Suprapubic skin (tissue), 4 donors: ENCODE results near the gene ZNF709. TPM values are rescaled to one million over a fixed set of nuclear protein-coding genes. Genes with fewer than 3 reads are reported as not detected.
A peak's percentile ranks its signal among the peaks of the same experiment; 100 is the strongest.
"Not testable (repeated sequence)": the region's sequence is repeated elsewhere in the genome, so short reads cannot be mapped to it uniquely, and the experiment has no call there.

Source experiments
- DNase-seq, 2 donors: peaks; one replicate each; pipeline ENCODE4 v3.0.0-alpha.2; 2019; ENCODE audit warnings: low spot score in 2 of 2
- H3K27ac ChIP-seq: fragments of 200-600 bp; sonication (generic); one replicate; pipeline ENCODE4 v1.5.1; 2019
- H3K27me3 ChIP-seq: fragments of 200-600 bp; sonication (generic); one replicate; pipeline ENCODE4 v1.5.1; 2019
- H3K36me3 ChIP-seq: fragments of 200-600 bp; sonication (generic); one replicate; pipeline ENCODE4 v1.5.1; 2019
- H3K4me1 ChIP-seq: fragments of 200-600 bp; sonication (generic); one replicate; pipeline ENCODE4 v1.5.1; 2019
- H3K4me3 ChIP-seq: fragments of 200-600 bp; sonication (generic); one replicate; pipeline ENCODE4 v1.5.1; 2019; ENCODE audit warnings: mild to moderate bottlenecking
- H3K9me3 ChIP-seq: fragments of 200-600 bp; sonication (generic); one replicate; pipeline ENCODE4 v1.5.1; 2019
- CTCF ChIP-seq, 2 donors: fragments of 200-600 bp in 1 of 2; fragments of 450-650 bp in 1 of 2; sonication (generic) in 1 of 2; IDR thresholded peaks; one replicate each; pipeline ENCODE4 v1.5.1; 2016 to 2019; ENCODE audit warnings: antibody characterized with exemption in 2 of 2, mild to moderate bottlenecking in 1 of 2, moderate library complexity in 1 of 2
- EP300 ChIP-seq: sonication (generic); formaldehyde crosslinking; IDR thresholded peaks from one replicate; pipeline ENCODE4 v1.6.1; 2017; ENCODE audit warnings: antibody characterized with exemption
- POLR2A ChIP-seq, 2 donors: fragments of 450-650 bp; IDR thresholded peaks; one replicate each; pipeline ENCODE4 v1.6.1; 2017; ENCODE audit warnings: antibody characterized with exemption in 2 of 2, mild to moderate bottlenecking in 2 of 2, moderate library complexity in 2 of 2
- POLR2AphosphoS5 ChIP-seq, 3 donors: sonication (generic); formaldehyde crosslinking; IDR thresholded peaks; one replicate each; pipeline ENCODE4 v1.6.1; 2017; ENCODE audit warnings: antibody characterized with exemption in 3 of 3
- WGBS: methylation state at CpG from one replicate; pipeline ENCODE4 v1.1.5; 2018; 5-methylcytosine and 5-hydroxymethylcytosine counted together
- total RNA-seq, 4 donors: library from RNA; depleted of rRNA; stranded (reverse); fragments of >200 nt; gene quantifications; one replicate each; pipeline ENCODE4 v1.1.0, GENCODE V29; 2016

Gene ZNF709
- total RNA-seq, 4 donors from 2014 or later, result 1.1 to 4.1 (median 1.7) TPM

DNA sequence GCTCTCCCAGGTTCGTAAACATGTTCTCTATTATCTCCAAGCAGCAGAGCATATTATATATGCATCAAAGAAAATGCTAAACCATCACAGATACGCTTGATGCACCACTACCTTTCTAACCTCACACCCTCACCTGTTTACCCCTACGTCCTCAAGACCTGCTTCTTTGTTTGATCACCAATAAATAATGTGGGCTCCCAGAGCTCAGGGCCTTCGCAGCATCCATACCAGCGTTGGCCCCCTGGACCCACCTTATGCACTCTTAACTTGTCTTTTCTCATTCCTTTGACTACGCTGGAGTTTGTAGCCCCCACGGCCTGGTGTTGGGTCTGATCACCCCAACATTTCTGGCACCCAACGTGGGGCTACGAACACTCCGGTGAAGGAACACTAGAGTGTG, 33.8 kb downstream of the ZNF709 start:
- H3K9me3 ChIP-seq, result peaks cover 16% of the 10 kb centered on the region
- peaks cover 11% of the 10 kb centered on the region for H3K4me1 ChIP-seq
- no peaks in the 10 kb centered on the region for H3K36me3 ChIP-seq
- no peak overlapping the region for H3K4me3 ChIP-seq
- no peak for DNase-seq
- WGBS, result 84% methylated on average over 10 of the region's 10 CpGs
- no peaks in the 10 kb centered on the region for H3K27me3 ChIP-seq
- no peak for TF ChIP-seq EP300
- no peak for TF ChIP-seq POLR2A (IDR thresholded peaks at IDR 0.05)
- TF ChIP-seq CTCF (IDR thresholded peaks at IDR 0.05), result no peak
- TF ChIP-seq POLR2AphosphoS5 (IDR thresholded peaks at IDR 0.05), result no peak
- H3K27ac ChIP-seq, result no peak overlapping the region

- Histone ChIP-seq H3K4me1 (peaks cover 9% of the 10 kb centered on the region), H3K36me3 (no peaks in the 10 kb centered on the region), H3K4me3 (no peak overlapping the region), H3K27me3 (no peaks in the 10 kb centered on the region), H3K9me3 (peaks cover 16% of the 10 kb centered on the region), H3K27ac (no peak overlapping the region)
- no peak for DNase-seq
- WGBS, result 86% methylated on average over 1 of the region's 2 CpGs
- no peak for TF ChIP-seq EP300
- TF ChIP-seq POLR2AphosphoS5 (IDR thresholded peaks at IDR 0.05), result no peak
- TF ChIP-seq CTCF (IDR thresholded peaks at IDR 0.05), result no peak
- no peak for TF ChIP-seq POLR2A (IDR thresholded peaks at IDR 0.05)
Measured at GRCh38 chr19:12448808-12449207, 35.8 kb downstream of the ZNF709 start.

DNA sequence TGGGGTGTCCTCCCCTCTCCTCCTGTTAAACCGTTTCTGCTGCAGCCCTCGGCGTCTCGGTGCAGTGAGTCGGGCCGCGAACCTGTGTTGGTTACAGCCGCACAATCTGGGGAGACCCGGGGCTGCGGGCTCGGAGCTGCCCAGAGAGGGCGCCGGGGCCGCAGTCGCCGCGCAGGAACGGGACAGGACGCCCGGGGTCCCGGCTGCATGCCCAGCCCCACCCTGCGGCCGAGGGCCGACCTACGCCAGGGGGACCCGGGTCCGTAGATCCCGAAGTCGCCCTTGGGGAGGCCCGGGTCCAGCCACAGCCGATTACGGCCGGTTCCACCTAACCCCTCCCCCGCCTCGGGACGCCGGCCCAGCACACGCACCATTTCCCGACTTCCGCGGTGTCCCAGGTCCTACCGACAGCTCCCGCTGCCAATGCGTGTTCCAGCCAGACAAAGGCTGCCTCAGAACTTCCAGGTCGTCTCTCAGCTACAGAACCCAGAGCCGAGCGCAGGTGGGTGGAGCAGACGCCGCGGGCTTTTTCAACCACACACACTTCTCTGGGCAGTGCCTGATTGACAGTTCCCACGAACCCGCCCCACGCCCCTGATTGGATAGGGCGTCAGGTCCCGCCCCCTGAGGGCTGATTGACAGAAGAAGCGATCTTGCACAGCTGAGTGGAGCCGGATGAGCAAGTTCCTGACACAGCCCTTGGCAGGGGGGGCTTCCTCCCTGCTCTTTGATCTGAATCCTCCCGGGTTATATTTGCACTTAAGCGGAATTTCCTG, 43.9 kb downstream of the ZNF709 start, which contains the start of gene ZNF443:
Gene ZNF443, minus strand, starts transcription at position 481 of the 776 bp plus-strand sequence. Its CDS starts 107 bp downstream, at position 374.
- TF ChIP-seq POLR2A (IDR thresholded peaks at IDR 0.05), result no peak
- no peak for TF ChIP-seq CTCF (IDR thresholded peaks at IDR 0.05)
- no peak for TF ChIP-seq POLR2AphosphoS5 (IDR thresholded peaks at IDR 0.05)
- no peak for TF ChIP-seq EP300
- peaks cover 11% of the 10 kb centered on the region for H3K4me1 ChIP-seq
- WGBS, result under 1% methylated on average over 18 of the region's 59 CpGs
- peak; percentile 99 for DNase-seq
- H3K27me3 ChIP-seq, result no peaks in the 10 kb centered on the region
- peak within 1 kb of the TSS; percentile 73 for H3K27ac ChIP-seq
- H3K4me3 ChIP-seq, result peak within 1 kb of the TSS; percentile 65
- H3K36me3 ChIP-seq, result no peaks in the 10 kb centered on the region
- peaks cover 4% of the 10 kb centered on the region for H3K9me3 ChIP-seq

GRCh38 chr19:12439686-12440540, 44.7 kb downstream of the ZNF709 start:
- whole genome bisulfite sequencing, result under 1% methylated on average over 12 of the region's 28 CpGs
- Histone ChIP-seq H3K27ac (peak overlapping the region; percentile 73), H3K4me3 (peak overlapping the region; percentile 65), H3K4me1 (peaks cover 11% of the 10 kb centered on the region)
- DNase-seq, H3K36me3 ChIP-seq, H3K27me3 ChIP-seq, H3K9me3 ChIP-seq: not testable (repeated sequence)

GRCh38 chr19:12430726-12431299, 53.8 kb downstream of the ZNF709 start:
- over 99% methylated on average over 6 of the region's 6 CpGs for WGBS
- peaks cover 10% of the 10 kb centered on the region for H3K9me3 ChIP-seq
- H3K27me3 ChIP-seq, H3K4me3 ChIP-seq, H3K4me1 ChIP-seq, DNase-seq, H3K27ac ChIP-seq: not testable (repeated sequence)
- H3K36me3 ChIP-seq, result peaks cover 21% of the 10 kb centered on the region

DNA sequence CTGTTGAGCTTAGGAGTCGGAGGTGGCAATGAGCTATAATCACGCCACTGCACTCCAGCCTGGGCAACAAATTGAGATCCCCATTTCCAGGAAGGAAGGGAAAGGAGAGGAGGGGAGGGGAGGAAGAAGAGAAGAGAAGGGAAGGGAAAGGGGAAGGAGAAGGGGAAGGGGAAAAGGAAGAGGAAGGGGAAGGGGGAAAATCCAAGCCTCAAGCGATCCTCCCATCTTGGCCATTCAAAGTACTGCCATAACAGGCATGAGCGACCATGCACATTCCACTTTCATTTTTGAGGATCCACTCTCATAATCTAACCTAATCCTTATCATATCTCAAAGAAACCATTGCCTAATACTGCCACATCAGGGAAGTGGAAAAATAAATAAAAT, 58.7 kb downstream of the ZNF709 start:
- H3K4me1 ChIP-seq, result no peaks in the 10 kb centered on the region
- H3K27ac ChIP-seq, result no peak overlapping the region

More for the DNA sequence above, 58.7 kb downstream of the ZNF709 start:
- WGBS, result 96% methylated on average over 4 of the region's 4 CpGs
- Histone ChIP-seq H3K27me3 (no peaks in the 10 kb centered on the region), H3K4me3 (no peak overlapping the region), H3K9me3 (peaks cover 5% of the 10 kb centered on the region), H3K36me3 (peaks cover 12% of the 10 kb centered on the region)
- TF ChIP-seq POLR2A (IDR thresholded peaks at IDR 0.05) (no peak), EP300 (no peak)
- DNase-seq, result no peak
